Measurements from ENCODE around the gene CCDC81. TPM values are rescaled to one million over a fixed set of nuclear protein-coding genes. Genes with fewer than 3 reads are reported as not detected.

The CCDC81 gene
- total RNA-seq, 2 donors from 2014 or later: 33.3 to 34.0 TPM

GRCh38 chr11:86435711-86436110 lies 61.0 kb downstream of the CCDC81 start:
- Mint-ChIP-seq H3K36me3 (ENCODE audit: low read depth) (peaks cover 51% of the 10 kb centered on the region), H3K27ac (no peak overlapping the region), H3K4me1 (peaks cover 11% of the 10 kb centered on the region), H3K4me3 (no peak overlapping the region), H3K27me3 (ENCODE audit: insufficient read depth) (no peaks in the 10 kb centered on the region), H3K9me3 (peaks cover 12% of the 10 kb centered on the region)
- Histone ChIP-seq H3K27ac (ENCODE audit: low read depth, low read length) (no peak overlapping the region), H3K36me3 (ENCODE audit: control insufficient read depth, insufficient read depth, low read length) (peaks cover 67% of the 10 kb centered on the region), H3K4me1 (ENCODE audit: control insufficient read depth, insufficient read depth, low read length) (no peaks in the 10 kb centered on the region), H3K27me3 (ENCODE audit: control insufficient read depth, insufficient read depth, low read length, poor library complexity, severe bottlenecking) (no peaks in the 10 kb centered on the region), H3K9ac (ENCODE audit: extremely low read depth, low read length, poor library complexity, severe bottlenecking) (no peak overlapping the region), H3K4me3 (ENCODE audit: low read length) (no peak overlapping the region), H3K9me3 (ENCODE audit: control insufficient read depth, low read length) (peaks cover 18% of the 10 kb centered on the region)
- TF ChIP-seq CTCF (conservative IDR thresholded peaks at IDR 0.05): no peak
- 94 to 100% methylated on average over 2 of the region's 2 CpGs for WGBS, 2 experiments (ENCODE audit: insufficient coverage in 1 of 2, insufficient read length in 1 of 2)
- no peak for DNase-seq

- Histone ChIP-seq H3K27ac (ENCODE audit: low read depth, low read length) (no peak overlapping the region), H3K9ac (ENCODE audit: extremely low read depth, low read length, poor library complexity, severe bottlenecking) (no peak overlapping the region), H3K27me3 (ENCODE audit: control insufficient read depth, insufficient read depth, low read length, poor library complexity, severe bottlenecking) (no peaks in the 10 kb centered on the region), H3K4me3 (ENCODE audit: low read length) (no peak overlapping the region), H3K36me3 (ENCODE audit: control insufficient read depth, insufficient read depth, low read length) (peaks cover 69% of the 10 kb centered on the region), H3K9me3 (ENCODE audit: control insufficient read depth, low read length) (no peaks in the 10 kb centered on the region), H3K4me1 (ENCODE audit: control insufficient read depth, insufficient read depth, low read length) (no peaks in the 10 kb centered on the region)
- DNase-seq: no peak
- H3K27ac Mint-ChIP-seq: no peak overlapping the region
- no peaks in the 10 kb centered on the region for H3K27me3 Mint-ChIP-seq (ENCODE audit: insufficient read depth)
- TF ChIP-seq CTCF (conservative IDR thresholded peaks at IDR 0.05): no peak
- no peak overlapping the region for H3K4me3 Mint-ChIP-seq
- H3K36me3 Mint-ChIP-seq (ENCODE audit: low read depth): peaks cover 31% of the 10 kb centered on the region
- no CpG with 5 or more reads among the region's 1 CpG for WGBS, 2 experiments (ENCODE audit: insufficient coverage in 1 of 2, insufficient read length in 1 of 2)
- peaks cover 11% of the 10 kb centered on the region for H3K4me1 Mint-ChIP-seq
- no peaks in the 10 kb centered on the region for H3K9me3 Mint-ChIP-seq
These were observed 64.0 kb downstream of the CCDC81 start for GRCh38 chr11:86438685-86439084.

GRCh38 chr11:86440305-86440716 lies 65.6 kb downstream of the CCDC81 start:
- H3K4me1 ChIP-seq (ENCODE audit: control insufficient read depth, insufficient read depth, low read length): no peaks in the 10 kb centered on the region
- DNase-seq: no peak
- Mint-ChIP-seq H3K4me1 (peaks cover 11% of the 10 kb centered on the region), H3K36me3 (ENCODE audit: low read depth) (peaks cover 33% of the 10 kb centered on the region), H3K4me3 (no peak overlapping the region), H3K27me3 (ENCODE audit: insufficient read depth) (no peaks in the 10 kb centered on the region), H3K9me3 (no peaks in the 10 kb centered on the region), H3K27ac (no peak overlapping the region)
- H3K4me3 ChIP-seq (ENCODE audit: low read length): no peak overlapping the region
- WGBS, 2 experiments (ENCODE audit: insufficient coverage in 1 of 2, insufficient read length in 1 of 2): 94% methylated on average over 3 of the region's 3 CpGs
- H3K27ac ChIP-seq (ENCODE audit: low read depth, low read length): no peak overlapping the region
- no peaks in the 10 kb centered on the region for H3K27me3 ChIP-seq (ENCODE audit: control insufficient read depth, insufficient read depth, low read length, poor library complexity, severe bottlenecking)
- TF ChIP-seq CTCF (conservative IDR thresholded peaks at IDR 0.05): no peak
- H3K36me3 ChIP-seq (ENCODE audit: control insufficient read depth, insufficient read depth, low read length): peaks cover 71% of the 10 kb centered on the region
- no peaks in the 10 kb centered on the region for H3K9me3 ChIP-seq (ENCODE audit: control insufficient read depth, low read length)
- H3K9ac ChIP-seq (ENCODE audit: extremely low read depth, low read length, poor library complexity, severe bottlenecking): no peak overlapping the region
